Glomerular visceral epithelial cell (primary cell): ENCODE results near the gene NRSN2.

Source experiments
- DNase-seq: peaks from one replicate; pipeline ENCODE4 v3.0.0-alpha.2; 2016; ENCODE audit errors: extremely low spot score

Gene NRSN2

GRCh38 chr20:346640-347316 is at the start of gene NRSN2:
NRSN2 (plus strand) TSS chr20:347111; CDS start chr20:349644, 2,533 bp downstream.
- peak; percentile 65 for DNase-seq

- peak; percentile 76 for DNase-seq
Measured at GRCh38 chr20:297925-298775, 48.8 kb upstream of the NRSN2 start.

- DNase-seq = no peak
Measured at GRCh38 chr20:298776-299391, 48.0 kb upstream of the NRSN2 start.

- DNase-seq = no peak
Measured at GRCh38 chr20:300345-300990, 46.4 kb upstream of the NRSN2 start.

- DNase-seq = no peak
Measured at GRCh38 chr20:301886-302848, 44.7 kb upstream of the NRSN2 start.

GRCh38 chr20:305745-306144 is 41.2 kb upstream of the NRSN2 start:
- no peak for DNase-seq

- no peak for DNase-seq
Measured at GRCh38 chr20:308427-309038, 38.4 kb upstream of the NRSN2 start.

- DNase-seq = no peak
Measured at GRCh38 chr20:309306-309840, 37.5 kb upstream of the NRSN2 start.

GRCh38 chr20:309841-310644 is 36.9 kb upstream of the NRSN2 start:
- peak; percentile 89 for DNase-seq

GRCh38 chr20:310645-311044 is 36.3 kb upstream of the NRSN2 start:
- DNase-seq = no peak

- no peak for DNase-seq
Measured at GRCh38 chr20:311609-312008, 35.3 kb upstream of the NRSN2 start.

- DNase-seq = no peak
Measured at GRCh38 chr20:312067-312466, 34.8 kb upstream of the NRSN2 start.

GRCh38 chr20:312866-313265 is 34.0 kb upstream of the NRSN2 start:
- no peak for DNase-seq

- DNase-seq = no peak
Measured at GRCh38 chr20:313402-313801, 33.5 kb upstream of the NRSN2 start.

- peak; percentile 53 for DNase-seq
Measured at GRCh38 chr20:313948-314347, 33.0 kb upstream of the NRSN2 start.

- DNase-seq = no peak
Measured at GRCh38 chr20:316316-317068, 30.4 kb upstream of the NRSN2 start.

- peak; percentile 92 for DNase-seq
Measured at GRCh38 chr20:324177-325044, 22.5 kb upstream of the NRSN2 start.
